ENCODE data around the gene APOA5. TPM values are rescaled to one million over a fixed set of nuclear protein-coding genes. Genes with fewer than 3 reads are reported as not detected.
A peak's percentile ranks its signal among the peaks of the same experiment; 100 is the strongest.

Gene APOA5
- total and polyA plus RNA-seq, 2 of the 13 experiments (the other 11 are each of a cell fraction or from before 2014, with no cell fraction given) = 44.0 to 49.1 TPM

- no peak for TF ChIP-seq ZNF775 (CRISPR knock-in tag; IDR thresholded peaks at IDR 0.05; ENCODE audit: borderline replicate concordance)
- 0 out of 2 replicates have a peak, but pooled peaks have one; percentile 40 for TF ChIP-seq ETV6 (CRISPR knock-in tag; conservative IDR thresholded peaks at IDR 0.05)
- TF ChIP-seq CEBPZ (IDR thresholded peaks at IDR 0.05; ENCODE audit: low read length) = no peak
- TF ChIP-seq ARID2 (CRISPR knock-in tag; IDR thresholded peaks at IDR 0.05; ENCODE audit: borderline replicate concordance) = 0 out of 2 replicates have a peak, but pooled peaks have one; percentile 64
- no peak for TF ChIP-seq ZNF224 (CRISPR knock-in tag; IDR thresholded peaks at IDR 0.05)
- TF ChIP-seq ZNF30 (CRISPR knock-in tag; IDR thresholded peaks at IDR 0.05) = no peak
- 0 out of 2 replicates have a peak, but pooled peaks have one; percentile 18 for TF ChIP-seq ZNF816 (CRISPR knock-in tag; IDR thresholded peaks at IDR 0.05; ENCODE audit: borderline replicate concordance)
- no peak for TF ChIP-seq DMAP1 (CRISPR knock-in tag; IDR thresholded peaks at IDR 0.05)
- no peak for TF ChIP-seq PCBP2 (optimal IDR thresholded peaks at IDR 0.05; ENCODE audit: low read depth, low read length, poor library complexity, severe bottlenecking)
- TF ChIP-seq THAP9 (CRISPR knock-in tag; IDR thresholded peaks at IDR 0.05; ENCODE audit: borderline replicate concordance) = 0 out of 2 replicates have a peak, but pooled peaks have one; percentile 35
- TF ChIP-seq ZFX (CRISPR knock-in tag; IDR thresholded peaks at IDR 0.05; ENCODE audit: low read depth) = no peak
- TF ChIP-seq HIC2 (CRISPR knock-in tag; IDR thresholded peaks at IDR 0.05; ENCODE audit: low read depth) = peak; percentile 31; the same call in 1 of the 2 replicates
- peak; percentile 53; the same call in 1 of the 2 replicates for TF ChIP-seq TBX2 (CRISPR knock-in tag; IDR thresholded peaks at IDR 0.05; ENCODE audit: borderline replicate concordance)
- TF ChIP-seq HOXA7 (CRISPR knock-in tag; IDR thresholded peaks at IDR 0.05) = no peak
These were observed 44.3 kb upstream of the APOA5 start (continued) for GRCh38 chr11:116835791-116836631.

Data from HepG2 (cell line).